HG02759 (cell line): ENCODE results near the gene ARHGAP30.
"Not testable (repeated sequence)": the region's sequence is repeated elsewhere in the genome, so short reads cannot be mapped to it uniquely, and the experiment has no call there.

Source experiments
- ATAC-seq: cut with Tn5 transposase; IDR thresholded peaks from one replicate; pipeline ENCODE4 v1.9.1; 2021; ENCODE audit warnings: mild to moderate bottlenecking, moderate library complexity; ENCODE audit not compliant: unreplicated experiment

ARHGAP30 gene

GRCh38 chr1:161069731-161070270 lies at the start of gene ARHGAP30:
ARHGAP30 (minus strand) TSS chr1:161069891; CDS start chr1:161069624, 267 bp downstream.
- peak; percentile 85 for ATAC-seq

GRCh38 chr1:161117759-161118581 lies 48.3 kb upstream of the ARHGAP30 start, which contains the start of the genes NIT1 and PFDN2:
NIT1 (plus strand) TSS chr1:161118105; CDS start chr1:161118177, 72 bp downstream.
PFDN2 (minus strand) TSS chr1:161118037; CDS start chr1:161118026, 11 bp downstream.
- ATAC-seq = peak; percentile 86

- not testable (repeated sequence) for ATAC-seq
These were observed 46.3 kb upstream of the ARHGAP30 start for GRCh38 chr1:161115961-161116360.

GRCh38 chr1:161115132-161115711 lies 45.5 kb upstream of the ARHGAP30 start:
- ATAC-seq = no peak

- no peak for ATAC-seq
These were observed 44.9 kb upstream of the ARHGAP30 start for GRCh38 chr1:161114556-161114955.

GRCh38 chr1:161113915-161114314 lies 44.2 kb upstream of the ARHGAP30 start:
- ATAC-seq = no peak

- ATAC-seq = no peak
These were observed 41.8 kb upstream of the ARHGAP30 start for GRCh38 chr1:161111527-161111926.

- no peak for ATAC-seq
These were observed 41.4 kb upstream of the ARHGAP30 start for GRCh38 chr1:161111117-161111516.

GRCh38 chr1:161106431-161106830 lies 36.7 kb upstream of the ARHGAP30 start:
- ATAC-seq = no peak

GRCh38 chr1:161100556-161100955 lies 30.9 kb upstream of the ARHGAP30 start:
- no peak for ATAC-seq

- no peak for ATAC-seq
These were observed 29.6 kb upstream of the ARHGAP30 start for GRCh38 chr1:161099090-161099802.

- peak; percentile 84 for ATAC-seq
These were observed 28.7 kb upstream of the ARHGAP30 start, which contains the start of gene KLHDC9 for GRCh38 chr1:161098210-161099068. KLHDC9 (plus strand) TSS chr1:161098361; CDS start chr1:161098536, 175 bp downstream.

GRCh38 chr1:161096530-161096929 lies 26.8 kb upstream of the ARHGAP30 start:
- ATAC-seq = no peak

- ATAC-seq = peak; percentile 37
These were observed 26.3 kb upstream of the ARHGAP30 start for GRCh38 chr1:161096015-161096414.

- ATAC-seq = no peak
These were observed 25.5 kb upstream of the ARHGAP30 start for GRCh38 chr1:161095230-161095629.

GRCh38 chr1:161094481-161094880 lies 24.8 kb upstream of the ARHGAP30 start:
- ATAC-seq = no peak

GRCh38 chr1:161092621-161093028 lies 22.9 kb upstream of the ARHGAP30 start:
- ATAC-seq = peak; percentile 33

- no peak for ATAC-seq
These were observed 22.3 kb upstream of the ARHGAP30 start for GRCh38 chr1:161091796-161092507.

- no peak for ATAC-seq
These were observed 21.4 kb upstream of the ARHGAP30 start for GRCh38 chr1:161091093-161091492.
